ENCODE data around the gene ECE1.

GRCh38 chr1:21237446-21238088, 52.7 kb downstream of the ECE1 start:
- TF ChIP-seq CTCF (IDR thresholded peaks at IDR 0.05; ENCODE audit: low read length): no peak
- TF ChIP-seq EZH2 (IDR thresholded peaks at IDR 0.05; ENCODE audit: borderline replicate concordance, low read length): no peak
